ENCODE data around the gene ATAD3B. TPM values are rescaled to one million over a fixed set of nuclear protein-coding genes. Genes with fewer than 3 reads are reported as not detected.

The ATAD3B gene
- total and polyA plus RNA-seq, 2 of the 13 experiments (the other 11 are each of a cell fraction or from before 2014, with no cell fraction given) = 9.6 to 31.1 TPM

- TF ChIP-seq ZNF547 (CRISPR knock-in tag; IDR thresholded peaks at IDR 0.05) (peak; percentile 90), GFI1 (CRISPR knock-in tag; IDR thresholded peaks at IDR 0.05; ENCODE audit: borderline replicate concordance) (no peak; the same call in 1 of the 2 replicates), MXI1 (IDR thresholded peaks at IDR 0.05; ENCODE audit: borderline replicate concordance, low read depth, low read length) (peak; percentile 62; the same call in 1 of the 3 replicates), KDM4B (CRISPR knock-in tag; IDR thresholded peaks at IDR 0.05) (0 out of 2 replicates have a peak, but pooled peaks have one; percentile 55), ZNF256 (CRISPR knock-in tag; conservative IDR thresholded peaks at IDR 0.05) (no peak), ZUFSP (CRISPR knock-in tag; IDR thresholded peaks at IDR 0.05; ENCODE audit: borderline replicate concordance) (no peak), HNF4G (IDR thresholded peaks at IDR 0.05; ENCODE audit: borderline replicate concordance, low read depth, low read length) (peak; percentile 24; the same call in 1 of the 2 replicates), HNF4G (CRISPR knock-in tag; IDR thresholded peaks at IDR 0.05; ENCODE audit: borderline replicate concordance, low read depth) (no peak), ZNF574 (CRISPR knock-in tag; IDR thresholded peaks at IDR 0.05) (peak; percentile 73), NRL (CRISPR knock-in tag; IDR thresholded peaks at IDR 0.05; ENCODE audit: borderline replicate concordance) (peak; percentile 82; the same call in 1 of the 2 replicates), ZNF691 (CRISPR knock-in tag; IDR thresholded peaks at IDR 0.05; ENCODE audit: borderline replicate concordance, low read depth) (no peak), RXRA (CRISPR knock-in tag; IDR thresholded peaks at IDR 0.05) (peak; percentile 89), ZIK1 (CRISPR knock-in tag; IDR thresholded peaks at IDR 0.05; ENCODE audit: borderline replicate concordance, low read depth) (peak; percentile 85; the same call in 1 of the 2 replicates), DR1 (CRISPR knock-in tag; IDR thresholded peaks at IDR 0.05) (peak; percentile 87), ZNF713 (CRISPR knock-in tag; IDR thresholded peaks at IDR 0.05) (0 out of 2 replicates have a peak, but pooled peaks have one; percentile 9), RFXANK (CRISPR knock-in tag; IDR thresholded peaks at IDR 0.05) (0 out of 2 replicates have a peak, but pooled peaks have one; percentile 43), REL (CRISPR knock-in tag; conservative IDR thresholded peaks at IDR 0.05) (0 out of 2 replicates have a peak, but pooled peaks have one; percentile 9), ZNF556 (CRISPR knock-in tag; IDR thresholded peaks at IDR 0.05; ENCODE audit: borderline replicate concordance) (0 out of 2 replicates have a peak, but pooled peaks have one; percentile 35)
Measured at GRCh38 chr1:1431845-1432273, 39.7 kb upstream of the ATAD3B start (continued).
